SK-N-SH treated with all-trans-retinoic acid at 6 μM for 48 hours (cell line): ENCODE data around the gene ABCB8.

Experiments used
- ATAC-seq: fragments of 200-7000 bp; cut with Tn5 transposase; 3 replicates; pipeline ENCODE4 v1.9.1; 2020; ENCODE audit warnings: mild to moderate bottlenecking, moderate library complexity
- ARNTL ChIP-seq: fragments of 450-650 bp; formaldehyde crosslinking; IDR thresholded peaks from 2 replicates; pipeline ENCODE4 v1.5.0; 2020; ENCODE audit warnings: low read depth, mild to moderate bottlenecking, moderate library complexity, borderline replicate concordance
- CREB5 ChIP-seq: fragments of 250-450 bp; sonication (Bioruptor Pico); IDR thresholded peaks from 2 replicates; pipeline ENCODE4 v1.5.1; 2020; ENCODE audit warnings: low read depth, mild to moderate bottlenecking, moderate library complexity
- CSDC2 ChIP-seq: fragments of 250-450 bp; sonication (Bioruptor Pico); IDR thresholded peaks from 2 replicates; pipeline ENCODE4 v1.5.0; 2020; ENCODE audit warnings: mild to moderate bottlenecking, moderate library complexity
- ESRRG ChIP-seq: fragments of 250-450 bp; sonication (Bioruptor Pico); IDR thresholded peaks from 2 replicates; pipeline ENCODE4 v1.6.1; 2021; ENCODE audit warnings: mild to moderate bottlenecking
- GLIS3 ChIP-seq: fragments of 250-450 bp; sonication (Bioruptor Pico); IDR thresholded peaks from 2 replicates; pipeline ENCODE4 v1.5.0; 2020; ENCODE audit warnings: mild to moderate bottlenecking, moderate library complexity
- ISL1 ChIP-seq: fragments of 250-450 bp; sonication (Bioruptor Pico); IDR thresholded peaks from 2 replicates; pipeline ENCODE4 v2.1.2; 2022; ENCODE audit warnings: mild to moderate bottlenecking, moderate library complexity
- OSR1 ChIP-seq: fragments of 250-450 bp; sonication (Bioruptor Pico); IDR thresholded peaks from 2 replicates; pipeline ENCODE4 v1.8.0; 2022; ENCODE audit warnings: moderate library complexity, mild to moderate bottlenecking, inconsistent platforms
- PATZ1 ChIP-seq: fragments of 250-450 bp; sonication (Bioruptor Pico); IDR thresholded peaks from 2 replicates; pipeline ENCODE4 v1.8.0; 2020; ENCODE audit warnings: mild to moderate bottlenecking, moderate library complexity, borderline replicate concordance
- POU6F1 ChIP-seq: fragments of 250-450 bp; sonication (Bioruptor Pico); IDR thresholded peaks from 2 replicates; pipeline ENCODE4 v1.8.0; 2021; ENCODE audit warnings: low read depth, mild to moderate bottlenecking, moderate library complexity, borderline replicate concordance
- PPARA ChIP-seq: fragments of 250-450 bp; sonication (Bioruptor Pico); IDR thresholded peaks from 2 replicates; pipeline ENCODE4 v1.5.0; 2020; ENCODE audit warnings: mild to moderate bottlenecking, borderline replicate concordance
- RARB ChIP-seq: fragments of 250-450 bp; sonication (Bioruptor Pico); IDR thresholded peaks from 2 replicates; pipeline ENCODE4 v1.8.0; 2021; ENCODE audit warnings: mild to moderate bottlenecking, moderate library complexity
- SNAI2 ChIP-seq: fragments of 250-450 bp; sonication (Bioruptor Pico); IDR thresholded peaks from 2 replicates; pipeline ENCODE4 v1.5.0; 2020; ENCODE audit warnings: mild to moderate bottlenecking, moderate library complexity
- TCF4 ChIP-seq: fragments of 250-450 bp; sonication (Bioruptor Pico); IDR thresholded peaks from 2 replicates; pipeline ENCODE4 v1.8.0; 2021; ENCODE audit warnings: mild to moderate bottlenecking, moderate library complexity, borderline replicate concordance
- TSHZ2 ChIP-seq: fragments of 250-450 bp; sonication (Bioruptor Pico); IDR thresholded peaks from 2 replicates; pipeline ENCODE4 v1.5.0; 2020; ENCODE audit warnings: mild to moderate bottlenecking, moderate library complexity
- ZC3H10 ChIP-seq: fragments of 250-450 bp; sonication (Bioruptor Pico); IDR thresholded peaks from 2 replicates; pipeline ENCODE4 v1.5.1; 2021; ENCODE audit warnings: mild to moderate bottlenecking, moderate library complexity
- ZFP3 ChIP-seq: fragments of 250-450 bp; sonication (Bioruptor Pico); IDR thresholded peaks from 2 replicates; pipeline ENCODE4 v1.5.0; 2020; ENCODE audit warnings: mild to moderate bottlenecking, moderate library complexity
- ZFP30 ChIP-seq: fragments of 450-650 bp; formaldehyde crosslinking; IDR thresholded peaks from 2 replicates; pipeline ENCODE4 v1.5.0; 2022; ENCODE audit warnings: mild to moderate bottlenecking, moderate library complexity
- ZNF565 ChIP-seq: fragments of 450-650 bp; formaldehyde crosslinking; conservative IDR thresholded peaks from 2 replicates; pipeline ENCODE4 v1.5.0; 2020; ENCODE audit warnings: low read depth, mild to moderate bottlenecking, moderate library complexity
- ZNF70 ChIP-seq: fragments of 450-650 bp; formaldehyde crosslinking; IDR thresholded peaks from 2 replicates; pipeline ENCODE4 v1.5.0; 2020; ENCODE audit warnings: mild to moderate bottlenecking, moderate library complexity
- ZNF8 ChIP-seq: fragments of 450-650 bp; formaldehyde crosslinking; IDR thresholded peaks from 2 replicates; pipeline ENCODE4 v1.5.0; 2020; ENCODE audit warnings: mild to moderate bottlenecking, moderate library complexity

ABCB8 gene

GRCh38 chr7:151012031-151012692 lies 16.1 kb upstream of the ABCB8 start:
- no peak for ATAC-seq
- no peak for TF ChIP-seq PPARA
- TF ChIP-seq TSHZ2 (CRISPR knock-in tag): no peak
- TF ChIP-seq GLIS3 (CRISPR knock-in tag): no peak
- no peak for TF ChIP-seq OSR1
- TF ChIP-seq POU6F1 (CRISPR knock-in tag): no peak
- no peak for TF ChIP-seq ZFP3 (CRISPR knock-in tag)
- TF ChIP-seq ARNTL: no peak
- no peak for TF ChIP-seq CSDC2
- TF ChIP-seq ZNF8: no peak
- no peak for TF ChIP-seq ZC3H10 (CRISPR knock-in tag)
- no peak for TF ChIP-seq ESRRG (CRISPR knock-in tag)
- no peak for TF ChIP-seq PATZ1
- no peak for TF ChIP-seq TCF4 (CRISPR knock-in tag)
- TF ChIP-seq ZNF70: no peak
- TF ChIP-seq, all 23 proteins: peak for 0

GRCh38 chr7:151012911-151013347 lies 15.3 kb upstream of the ABCB8 start:
- TF ChIP-seq ISL1 (CRISPR knock-in tag) (no peak), TSHZ2 (CRISPR knock-in tag) (0 out of 2 replicates have a peak, but pooled peaks have one; percentile 33)
- peak; percentile 90 for ATAC-seq

- ATAC-seq: peak; percentile 50
- no peak for TF ChIP-seq POU6F1 (CRISPR knock-in tag)
- no peak for TF ChIP-seq ESRRG (CRISPR knock-in tag)
- TF ChIP-seq ZNF565: no peak
- TF ChIP-seq RARB (CRISPR knock-in tag): no peak
- no peak for TF ChIP-seq ZFP30 (CRISPR knock-in tag)
- TF ChIP-seq SNAI2 (CRISPR knock-in tag): no peak
- TF ChIP-seq CREB5: no peak
- no peak for TF ChIP-seq GLIS3 (CRISPR knock-in tag)
- TF ChIP-seq CSDC2: no peak
- TF ChIP-seq TSHZ2 (CRISPR knock-in tag): no peak
- no peak for TF ChIP-seq ZNF70
- no peak for TF ChIP-seq ISL1 (CRISPR knock-in tag)
- TF ChIP-seq PATZ1: no peak
- no peak for TF ChIP-seq ZNF8
Observed at GRCh38 chr7:151013356-151013732, 14.9 kb upstream of the ABCB8 start.
